ENCODE data around the gene CALML3.

Gene CALML3

DNA sequence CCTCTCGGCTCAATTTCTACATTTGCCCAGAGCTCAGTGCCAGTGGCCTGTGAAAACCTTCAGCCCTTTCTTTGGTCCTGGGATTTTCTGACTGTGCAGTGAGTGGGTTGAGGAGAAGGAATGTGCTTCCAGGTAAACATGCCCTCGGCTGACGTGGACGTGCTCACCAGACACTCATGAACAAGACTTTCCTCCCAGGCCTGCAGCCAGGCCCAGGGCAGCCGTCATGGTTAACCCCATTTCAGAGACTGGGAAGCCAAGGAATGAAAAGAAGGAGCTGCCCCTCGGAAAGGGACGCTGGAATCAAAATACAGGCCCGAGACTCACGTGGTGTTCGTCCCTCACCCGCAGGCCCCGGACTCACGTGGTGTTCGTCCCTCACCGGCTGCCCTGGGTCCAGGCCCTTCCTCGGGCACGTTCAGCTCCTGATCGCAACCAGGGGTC lies 16.6 kb upstream of the CALML3 start:
- Histone ChIP-seq H3K27me3 (replicated peaks; ENCODE audit: control insufficient read depth, insufficient read depth, low read length) (peaks cover 4% of the 10 kb centered on the region), H3K36me3 (ENCODE audit: control insufficient read depth, insufficient read depth, low read length) (no peaks in the 10 kb centered on the region), H3K4me3 (replicated peaks; ENCODE audit: low read depth, low read length) (no peak overlapping the region)
- TF ChIP-seq, protein P1, sequence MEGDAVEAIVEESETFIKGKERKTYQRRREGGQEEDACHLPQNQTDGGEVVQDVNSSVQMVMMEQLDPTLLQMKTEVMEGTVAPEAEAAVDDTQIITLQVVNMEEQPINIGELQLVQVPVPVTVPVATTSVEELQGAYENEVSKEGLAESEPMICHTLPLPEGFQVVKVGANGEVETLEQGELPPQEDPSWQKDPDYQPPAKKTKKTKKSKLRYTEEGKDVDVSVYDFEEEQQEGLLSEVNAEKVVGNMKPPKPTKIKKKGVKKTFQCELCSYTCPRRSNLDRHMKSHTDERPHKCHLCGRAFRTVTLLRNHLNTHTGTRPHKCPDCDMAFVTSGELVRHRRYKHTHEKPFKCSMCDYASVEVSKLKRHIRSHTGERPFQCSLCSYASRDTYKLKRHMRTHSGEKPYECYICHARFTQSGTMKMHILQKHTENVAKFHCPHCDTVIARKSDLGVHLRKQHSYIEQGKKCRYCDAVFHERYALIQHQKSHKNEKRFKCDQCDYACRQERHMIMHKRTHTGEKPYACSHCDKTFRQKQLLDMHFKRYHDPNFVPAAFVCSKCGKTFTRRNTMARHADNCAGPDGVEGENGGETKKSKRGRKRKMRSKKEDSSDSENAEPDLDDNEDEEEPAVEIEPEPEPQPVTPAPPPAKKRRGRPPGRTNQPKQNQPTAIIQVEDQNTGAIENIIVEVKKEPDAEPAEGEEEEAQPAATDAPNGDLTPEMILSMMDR (IDR thresholded peaks at IDR 0.05; ENCODE audit: insufficient read depth, low read length, poor library complexity, severe bottlenecking): no peak
- no peak for DNase-seq (ENCODE audit: extremely low read depth, insufficient read length)

DNA sequence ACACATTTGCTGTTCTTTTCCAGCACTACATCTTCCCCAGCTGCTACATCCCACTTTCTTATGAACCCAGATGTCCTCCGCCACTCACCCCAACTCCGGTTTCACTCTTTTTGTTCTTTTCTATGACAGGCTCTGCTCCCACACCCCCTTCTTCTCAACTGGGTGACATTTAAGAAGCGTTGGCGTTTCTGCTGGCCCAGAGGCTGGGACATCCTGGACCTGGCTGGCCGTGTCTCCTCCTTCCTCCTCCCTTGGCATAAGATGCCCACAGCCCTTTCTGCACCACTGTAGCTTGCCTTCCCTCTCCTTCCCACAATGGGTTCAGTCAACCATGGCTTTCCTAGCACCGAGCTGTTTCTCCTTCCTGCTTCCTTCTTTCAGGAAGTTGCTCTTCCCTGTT lies 16.0 kb upstream of the CALML3 start:
- TF ChIP-seq, protein P1 (IDR thresholded peaks at IDR 0.05; ENCODE audit: insufficient read depth, low read length, poor library complexity, severe bottlenecking): no peak
- no peaks in the 10 kb centered on the region for H3K36me3 ChIP-seq (ENCODE audit: control insufficient read depth, insufficient read depth, low read length)
- no peak overlapping the region for H3K4me3 ChIP-seq (replicated peaks; ENCODE audit: low read depth, low read length)
- peaks cover 2% of the 10 kb centered on the region for H3K27me3 ChIP-seq (replicated peaks; ENCODE audit: control insufficient read depth, insufficient read depth, low read length)
- no peak for DNase-seq (ENCODE audit: extremely low read depth, insufficient read length)

DNA sequence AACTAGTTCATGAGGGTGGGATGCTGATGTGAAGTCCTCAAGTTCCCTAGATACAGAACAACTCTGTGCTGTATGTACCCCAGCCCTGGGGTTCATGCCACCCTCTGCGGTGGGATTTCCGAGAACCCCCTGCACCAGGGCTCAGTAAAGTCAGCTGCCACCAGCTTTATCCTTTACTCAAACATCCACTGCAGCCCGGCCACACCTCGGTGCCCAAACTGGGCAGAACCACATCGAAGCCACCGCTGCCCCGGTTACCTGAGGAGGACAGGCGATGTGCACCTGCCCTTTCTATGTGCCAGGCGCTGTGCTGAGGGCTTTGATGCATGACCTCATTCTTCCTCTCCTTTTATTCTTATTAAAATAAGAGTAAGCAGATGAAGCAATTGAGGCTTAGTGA lies 15.5 kb upstream of the CALML3 start:
- Histone ChIP-seq H3K27me3 (replicated peaks; ENCODE audit: control insufficient read depth, insufficient read depth, low read length) (peaks cover 2% of the 10 kb centered on the region), H3K36me3 (ENCODE audit: control insufficient read depth, insufficient read depth, low read length) (no peaks in the 10 kb centered on the region), H3K4me3 (replicated peaks; ENCODE audit: low read depth, low read length) (no peak overlapping the region)
- no peak for DNase-seq (ENCODE audit: extremely low read depth, insufficient read length)
- TF ChIP-seq, protein P1 (IDR thresholded peaks at IDR 0.05; ENCODE audit: insufficient read depth, low read length, poor library complexity, severe bottlenecking): no peak

DNA sequence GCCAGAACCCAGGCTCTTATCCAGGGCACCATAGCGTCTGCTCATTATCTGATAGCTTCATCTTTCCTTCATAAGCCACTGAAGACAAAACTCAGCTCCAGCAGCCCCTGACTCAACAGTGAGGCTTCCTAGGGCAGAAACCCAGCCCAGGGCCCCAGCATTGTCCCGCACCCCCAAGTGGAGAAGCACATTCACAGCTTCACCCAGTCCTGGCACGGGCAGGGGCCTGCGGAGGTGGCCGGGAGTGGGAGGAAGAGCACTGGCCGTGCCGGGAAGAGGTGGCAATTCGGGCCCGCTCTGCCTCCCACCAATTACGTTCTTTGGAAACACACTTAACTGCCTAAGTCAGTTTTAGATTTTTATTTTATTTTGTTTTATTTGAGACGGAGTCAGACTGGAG lies 15.1 kb upstream of the CALML3 start:
- TF ChIP-seq, protein P1 (IDR thresholded peaks at IDR 0.05; ENCODE audit: insufficient read depth, low read length, poor library complexity, severe bottlenecking): no peak

DNA sequence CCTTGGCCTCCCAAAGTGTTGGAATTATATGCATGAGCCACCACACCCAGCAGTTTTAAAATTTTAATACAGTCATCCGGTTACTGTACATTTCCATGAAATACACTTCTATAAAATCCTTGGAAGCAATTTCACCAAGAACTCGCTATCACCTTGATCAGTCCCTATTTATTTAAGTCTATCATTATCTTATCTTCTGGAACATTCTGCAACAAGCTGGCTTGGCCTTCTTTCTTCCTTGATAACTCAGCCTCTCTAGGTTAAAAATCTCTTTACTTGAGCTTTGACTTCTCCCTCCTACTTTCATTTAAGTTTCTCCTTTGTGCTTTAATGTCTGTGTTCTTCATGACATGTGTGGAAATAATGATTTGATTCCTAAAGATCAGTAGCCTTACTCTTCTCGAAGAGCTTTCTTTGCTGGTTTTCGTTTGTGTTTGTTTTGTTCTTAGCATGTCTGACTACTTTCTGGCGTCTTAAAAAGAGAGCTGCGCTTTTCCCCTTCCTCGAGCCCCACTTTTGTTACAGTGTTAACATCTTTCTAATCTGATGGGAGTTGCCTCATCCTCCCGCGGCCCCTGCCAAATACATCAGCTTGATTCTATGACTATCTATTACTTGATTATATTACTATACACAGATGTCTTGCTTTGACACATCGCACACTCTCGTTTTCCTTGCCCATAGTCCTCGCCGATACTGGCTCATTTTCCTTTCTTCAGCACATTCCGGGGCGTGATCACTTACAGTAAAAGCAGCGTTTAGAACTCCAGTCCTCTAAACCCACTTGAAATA lies 14.3 kb upstream of the CALML3 start:
- DNase-seq (ENCODE audit: extremely low read depth, insufficient read length): no peak
- TF ChIP-seq, protein P1 (IDR thresholded peaks at IDR 0.05; ENCODE audit: insufficient read depth, low read length, poor library complexity, severe bottlenecking): no peak
- H3K27me3 ChIP-seq (replicated peaks; ENCODE audit: control insufficient read depth, insufficient read depth, low read length): peaks cover 2% of the 10 kb centered on the region
- H3K36me3 ChIP-seq (ENCODE audit: control insufficient read depth, insufficient read depth, low read length): no peaks in the 10 kb centered on the region
- no peak overlapping the region for H3K4me3 ChIP-seq (replicated peaks; ENCODE audit: low read depth, low read length)

More for the DNA sequence above, 15.1 kb upstream of the CALML3 start:
- no peak for DNase-seq (ENCODE audit: extremely low read depth, insufficient read length)
- Histone ChIP-seq H3K27me3 (replicated peaks; ENCODE audit: control insufficient read depth, insufficient read depth, low read length) (peaks cover 2% of the 10 kb centered on the region), H3K36me3 (ENCODE audit: control insufficient read depth, insufficient read depth, low read length) (no peaks in the 10 kb centered on the region), H3K4me3 (replicated peaks; ENCODE audit: low read depth, low read length) (no peak overlapping the region)

Data from GM06990 (cell line).